Measurements from ENCODE around the gene SLMAP.
"Not testable (repeated sequence)": the region's sequence is repeated elsewhere in the genome, so short reads cannot be mapped to it uniquely, and the experiment has no call there.

SLMAP gene

DNA sequence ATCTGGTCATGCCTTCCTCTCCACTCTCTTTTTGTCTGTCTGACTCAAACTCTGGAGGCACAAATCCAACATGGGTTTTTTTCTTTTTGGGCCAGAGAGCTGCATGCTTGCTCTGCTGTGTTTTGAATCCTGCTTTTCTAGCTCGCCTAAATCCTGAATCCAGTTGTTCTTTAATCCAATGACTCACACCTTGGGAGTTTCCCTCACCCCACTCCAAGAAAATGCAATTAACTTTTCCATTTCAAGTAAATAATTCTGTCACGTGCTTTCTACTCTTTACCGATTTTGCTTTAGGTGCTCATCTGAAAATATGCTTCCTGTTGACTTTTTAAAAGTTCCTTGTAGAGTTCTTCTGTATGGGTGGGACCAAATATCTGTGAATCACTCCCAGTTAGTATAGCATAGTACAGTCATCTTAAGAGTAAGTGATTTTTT lies 47.6 kb downstream of the SLMAP start:
- TF ChIP-seq POU2F2 (IDR thresholded peaks at IDR 0.05; ENCODE audit: low read depth, low read length) (no peak), POLR2A (IDR thresholded peaks at IDR 0.05; ENCODE audit: low read depth, low read length) (no peak), SPI1 (IDR thresholded peaks at IDR 0.05; ENCODE audit: low read depth, low read length) (no peak), POLR2AphosphoS5 (IDR thresholded peaks at IDR 0.05; ENCODE audit: low read depth, low read length) (no peak), TAF1 (IDR thresholded peaks at IDR 0.05; ENCODE audit: low read depth, low read length) (no peak), PAX5 (IDR thresholded peaks at IDR 0.05; ENCODE audit: insufficient read depth, low read length, severe bottlenecking) (no peak)
- FAIRE-seq (peak; percentile 40), DNase-seq (ENCODE audit: insufficient read length, low spot score) (no peak)

DNA sequence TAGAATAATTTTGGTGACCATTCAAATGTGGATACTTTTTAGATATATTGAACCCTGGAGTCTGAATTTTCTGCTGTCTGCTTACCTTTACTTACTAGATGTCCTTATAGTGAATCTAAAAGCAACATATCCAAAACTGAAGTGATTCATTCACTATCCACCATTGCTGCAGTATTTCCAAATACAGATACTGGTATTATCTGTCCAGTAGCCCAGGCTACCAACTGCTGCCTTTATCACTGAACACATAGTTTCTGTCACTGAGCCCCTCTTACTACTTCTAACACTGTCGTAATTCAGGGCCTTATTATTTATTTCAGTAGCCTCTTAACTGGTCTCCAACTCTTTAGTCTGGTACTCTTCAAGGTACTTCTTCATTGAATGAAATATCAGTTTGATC lies 49.2 kb downstream of the SLMAP start:
- FAIRE-seq: no peak
- no peak for TF ChIP-seq PAX5 (IDR thresholded peaks at IDR 0.05; ENCODE audit: insufficient read depth, low read length, severe bottlenecking)
- TF ChIP-seq SPI1 (IDR thresholded peaks at IDR 0.05; ENCODE audit: low read depth, low read length): no peak
- TF ChIP-seq POLR2AphosphoS5 (IDR thresholded peaks at IDR 0.05; ENCODE audit: low read depth, low read length): no peak
- TF ChIP-seq POU2F2 (IDR thresholded peaks at IDR 0.05; ENCODE audit: low read depth, low read length): no peak
- no peak for TF ChIP-seq POLR2A (IDR thresholded peaks at IDR 0.05; ENCODE audit: low read depth, low read length)
- no peak for TF ChIP-seq TAF1 (IDR thresholded peaks at IDR 0.05; ENCODE audit: low read depth, low read length)
- no peak for DNase-seq (ENCODE audit: insufficient read length, low spot score)

DNA sequence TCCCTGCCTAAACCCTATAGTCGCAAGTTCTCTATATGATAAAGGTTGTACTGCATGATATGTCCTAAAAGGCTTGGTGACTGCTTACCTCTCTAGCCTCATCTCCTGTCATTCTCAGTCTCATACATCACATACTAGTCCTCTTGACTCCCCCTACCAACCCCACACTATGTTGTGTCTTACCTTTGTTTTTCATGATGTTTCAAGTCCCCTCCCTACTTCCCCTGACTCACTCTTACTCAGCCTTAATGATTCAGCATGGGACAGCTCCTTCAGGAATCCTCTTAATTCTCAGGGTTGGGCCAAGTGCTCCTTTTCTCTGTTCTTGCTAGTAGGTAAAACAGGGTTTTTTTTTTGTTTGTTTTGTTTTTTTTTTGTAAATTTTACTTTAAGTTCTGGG lies 49.6 kb downstream of the SLMAP start:
- no peak for DNase-seq (ENCODE audit: insufficient read length, low spot score)
- no peak for TF ChIP-seq SPI1 (IDR thresholded peaks at IDR 0.05; ENCODE audit: low read depth, low read length)
- TF ChIP-seq TAF1 (IDR thresholded peaks at IDR 0.05; ENCODE audit: low read depth, low read length): no peak
- no peak for TF ChIP-seq PAX5 (IDR thresholded peaks at IDR 0.05; ENCODE audit: insufficient read depth, low read length, severe bottlenecking)
- TF ChIP-seq POLR2A (IDR thresholded peaks at IDR 0.05; ENCODE audit: low read depth, low read length): no peak
- TF ChIP-seq POLR2AphosphoS5 (IDR thresholded peaks at IDR 0.05; ENCODE audit: low read depth, low read length): no peak
- no peak for TF ChIP-seq POU2F2 (IDR thresholded peaks at IDR 0.05; ENCODE audit: low read depth, low read length)
- FAIRE-seq: no peak

DNA sequence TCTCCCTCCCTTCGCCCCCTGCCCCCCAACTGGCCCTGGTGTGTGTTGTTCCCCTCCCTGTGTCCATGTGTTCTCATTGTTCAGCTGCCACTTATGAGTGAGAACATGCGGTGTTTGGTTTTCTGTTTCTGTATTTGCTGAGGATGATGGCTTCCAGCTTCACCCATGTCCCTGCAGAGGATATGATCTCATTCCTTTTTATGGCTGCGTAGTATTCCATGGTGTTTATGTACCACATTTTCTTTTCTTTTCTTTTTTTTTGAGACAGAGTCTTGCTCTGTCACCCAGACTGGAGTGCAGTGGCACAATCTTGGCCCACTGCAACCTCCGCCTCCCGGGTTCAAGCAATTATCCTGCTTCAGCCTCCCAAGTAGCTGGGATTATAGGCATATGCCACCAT lies 50.1 kb downstream of the SLMAP start:
- not testable (repeated sequence) for FAIRE-seq; DNase-seq (ENCODE audit: insufficient read length, low spot score)

DNA sequence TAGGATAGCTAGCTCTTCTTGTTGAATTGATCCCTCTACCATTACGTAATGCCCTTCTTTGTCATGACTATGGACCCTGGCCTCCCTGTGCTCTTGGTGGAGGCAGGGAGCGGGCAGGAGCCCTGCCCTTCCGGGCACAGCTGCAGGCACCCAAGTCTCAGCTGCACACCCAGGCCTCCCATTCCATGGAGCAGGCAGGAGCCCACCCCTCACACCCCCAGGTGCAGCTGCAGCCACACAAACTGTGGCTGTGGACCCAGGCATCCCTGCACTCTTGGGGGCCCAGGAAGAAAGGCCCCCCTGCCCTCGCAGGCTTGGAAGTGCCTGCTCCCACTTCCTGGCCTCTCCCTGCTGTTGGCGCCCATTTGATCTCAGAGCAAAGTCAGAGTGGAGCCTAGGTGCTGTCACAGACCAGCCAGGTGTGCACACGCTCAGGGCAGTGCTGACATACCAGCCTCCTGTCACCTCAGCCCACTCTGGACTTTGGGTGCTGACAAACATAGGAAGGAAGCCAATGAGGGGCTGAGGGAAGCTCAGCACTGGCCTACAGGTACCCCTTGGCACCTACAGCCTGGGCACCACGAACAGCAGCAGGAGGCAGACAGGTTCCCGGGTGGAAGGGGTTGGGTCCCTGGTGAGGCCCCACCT lies 53.0 kb downstream of the SLMAP start:
- FAIRE-seq (no peak), DNase-seq (ENCODE audit: insufficient read length, low spot score) (no peak)
- no peak for TF ChIP-seq POLR2A (IDR thresholded peaks at IDR 0.05; ENCODE audit: low read depth, low read length)
- no peak for TF ChIP-seq POLR2AphosphoS5 (IDR thresholded peaks at IDR 0.05; ENCODE audit: low read depth, low read length)
- TF ChIP-seq PAX5 (IDR thresholded peaks at IDR 0.05; ENCODE audit: insufficient read depth, low read length, severe bottlenecking): no peak
- TF ChIP-seq TAF1 (IDR thresholded peaks at IDR 0.05; ENCODE audit: low read depth, low read length): no peak
- no peak for TF ChIP-seq POU2F2 (IDR thresholded peaks at IDR 0.05; ENCODE audit: low read depth, low read length)
- no peak for TF ChIP-seq SPI1 (IDR thresholded peaks at IDR 0.05; ENCODE audit: low read depth, low read length)

DNA sequence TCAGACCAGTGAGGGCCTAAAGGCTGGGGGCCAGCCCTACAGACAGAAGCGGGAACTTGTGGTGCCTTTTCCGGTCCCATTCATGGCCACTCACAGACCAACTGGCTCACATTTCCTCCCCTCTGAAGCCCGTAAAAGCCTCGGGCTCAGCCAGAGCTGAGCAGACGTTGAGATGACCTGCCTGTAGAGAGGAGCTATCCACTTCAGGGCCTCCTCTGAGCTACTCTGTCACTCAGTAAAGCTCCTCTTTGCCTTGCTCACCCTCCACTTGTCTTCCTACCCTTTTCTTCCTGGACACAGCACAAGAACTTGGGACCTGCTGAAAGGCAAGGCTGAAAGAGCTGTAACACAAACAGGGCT lies 53.5 kb downstream of the SLMAP start:
- DNase-seq (ENCODE audit: insufficient read length, low spot score) (no peak), FAIRE-seq (no peak)
- TF ChIP-seq PAX5 (IDR thresholded peaks at IDR 0.05; ENCODE audit: insufficient read depth, low read length, severe bottlenecking) (no peak), SPI1 (IDR thresholded peaks at IDR 0.05; ENCODE audit: low read depth, low read length) (no peak), TAF1 (IDR thresholded peaks at IDR 0.05; ENCODE audit: low read depth, low read length) (no peak), POU2F2 (IDR thresholded peaks at IDR 0.05; ENCODE audit: low read depth, low read length) (no peak), POLR2A (IDR thresholded peaks at IDR 0.05; ENCODE audit: low read depth, low read length) (no peak), POLR2AphosphoS5 (IDR thresholded peaks at IDR 0.05; ENCODE audit: low read depth, low read length) (no peak)

DNA sequence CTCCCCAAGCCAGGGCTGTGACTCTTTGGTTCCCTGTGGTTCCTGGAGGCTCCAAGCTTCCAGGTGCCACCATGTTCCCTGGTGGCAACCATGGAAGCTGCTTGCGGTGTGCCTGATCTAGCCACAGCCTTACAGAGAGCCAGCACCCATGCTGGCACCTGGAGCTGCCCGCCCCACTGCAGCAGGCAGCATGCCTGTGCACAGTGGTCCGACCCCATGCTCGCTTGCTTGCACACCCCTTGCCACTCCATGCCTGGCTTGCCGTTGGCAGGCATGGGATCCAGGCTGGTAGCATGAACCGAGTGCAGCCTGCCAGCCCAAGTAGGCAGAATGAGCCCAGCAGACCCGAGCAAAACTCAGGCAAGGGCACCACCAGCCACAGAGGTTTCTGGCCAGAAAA lies 53.9 kb downstream of the SLMAP start:
- DNase-seq (ENCODE audit: insufficient read length, low spot score): no peak
- no peak for FAIRE-seq
- TF ChIP-seq PAX5 (IDR thresholded peaks at IDR 0.05; ENCODE audit: insufficient read depth, low read length, severe bottlenecking) (no peak), POU2F2 (IDR thresholded peaks at IDR 0.05; ENCODE audit: low read depth, low read length) (no peak), SPI1 (IDR thresholded peaks at IDR 0.05; ENCODE audit: low read depth, low read length) (no peak), POLR2AphosphoS5 (IDR thresholded peaks at IDR 0.05; ENCODE audit: low read depth, low read length) (no peak), POLR2A (IDR thresholded peaks at IDR 0.05; ENCODE audit: low read depth, low read length) (no peak), TAF1 (IDR thresholded peaks at IDR 0.05; ENCODE audit: low read depth, low read length) (no peak)

DNA sequence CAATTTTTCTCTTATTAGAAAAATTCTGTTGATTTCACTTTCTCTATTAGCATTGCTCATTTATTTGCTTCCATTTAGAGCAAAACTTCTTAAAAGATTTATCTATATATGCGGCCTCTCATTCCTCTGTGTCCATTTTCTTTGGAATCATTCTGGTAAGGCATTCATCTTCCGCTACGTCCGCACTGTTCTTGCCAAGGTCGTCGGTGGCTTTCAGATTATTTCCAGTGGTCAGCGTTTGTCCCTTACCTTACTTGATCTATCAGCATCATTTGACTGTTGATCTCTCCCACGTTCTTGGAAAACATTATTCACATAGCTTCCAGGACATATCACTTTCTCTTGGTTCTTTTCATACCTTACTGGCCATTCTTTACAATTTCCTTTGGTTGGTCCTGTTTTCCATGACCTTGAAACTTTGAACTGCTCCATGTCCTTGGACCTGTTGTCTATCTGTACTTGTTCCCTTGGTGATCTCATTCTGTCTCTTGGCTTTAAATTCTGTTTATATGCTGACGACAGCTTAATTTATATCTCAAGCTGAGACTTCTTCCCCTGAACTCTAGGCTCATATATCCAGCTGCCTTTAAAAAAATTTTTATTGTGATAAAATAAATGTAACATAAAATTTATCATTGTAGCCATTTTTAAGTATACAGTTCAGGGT lies 54.5 kb downstream of the SLMAP start:
- FAIRE-seq (no peak), DNase-seq (ENCODE audit: insufficient read length, low spot score) (no peak)
- TF ChIP-seq POLR2AphosphoS5 (IDR thresholded peaks at IDR 0.05; ENCODE audit: low read depth, low read length): no peak
- no peak for TF ChIP-seq PAX5 (IDR thresholded peaks at IDR 0.05; ENCODE audit: insufficient read depth, low read length, severe bottlenecking)

DNA sequence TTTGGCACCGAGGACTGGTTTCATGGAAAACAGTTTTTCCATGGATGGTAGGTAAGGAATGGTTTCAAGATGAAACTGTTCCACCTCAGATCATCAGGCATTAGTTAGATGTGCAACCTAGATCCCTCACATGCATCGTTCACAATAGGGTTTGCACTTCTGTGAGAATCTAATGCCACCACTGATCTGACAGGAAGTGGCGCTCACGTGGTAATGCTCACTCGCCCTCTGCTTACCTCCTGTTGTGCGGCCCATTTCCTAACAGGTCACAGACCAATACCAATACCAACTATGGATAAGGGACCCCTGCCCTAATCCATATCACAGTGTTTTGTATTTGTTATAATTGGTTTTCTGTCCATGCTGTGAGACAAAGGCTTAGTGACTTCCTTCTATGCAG lies 58.9 kb downstream of the SLMAP start:
- peak; percentile 71 for FAIRE-seq
- DNase-seq (ENCODE audit: insufficient read length, low spot score): no peak

More for the DNA sequence above, 58.9 kb downstream of the SLMAP start:
- TF ChIP-seq POLR2A (IDR thresholded peaks at IDR 0.05; ENCODE audit: low read depth, low read length) (no peak), TAF1 (IDR thresholded peaks at IDR 0.05; ENCODE audit: low read depth, low read length) (no peak), POU2F2 (IDR thresholded peaks at IDR 0.05; ENCODE audit: low read depth, low read length) (no peak), POLR2AphosphoS5 (IDR thresholded peaks at IDR 0.05; ENCODE audit: low read depth, low read length) (no peak), PAX5 (IDR thresholded peaks at IDR 0.05; ENCODE audit: insufficient read depth, low read length, severe bottlenecking) (no peak), SPI1 (IDR thresholded peaks at IDR 0.05; ENCODE audit: low read depth, low read length) (no peak)
